ENCODE data around the gene SCN1A. TPM values are rescaled to one million over a fixed set of nuclear protein-coding genes. Genes with fewer than 3 reads are reported as not detected.

Gene SCN1A
- total RNA-seq, 2 donors from 2014 or later = 0.05 TPM; not detected in 1

GRCh38 chr2:166082736-166083135, 45.1 kb downstream of the SCN1A start:
- no peaks in the 10 kb centered on the region for H3K9me3 ChIP-seq

DNA sequence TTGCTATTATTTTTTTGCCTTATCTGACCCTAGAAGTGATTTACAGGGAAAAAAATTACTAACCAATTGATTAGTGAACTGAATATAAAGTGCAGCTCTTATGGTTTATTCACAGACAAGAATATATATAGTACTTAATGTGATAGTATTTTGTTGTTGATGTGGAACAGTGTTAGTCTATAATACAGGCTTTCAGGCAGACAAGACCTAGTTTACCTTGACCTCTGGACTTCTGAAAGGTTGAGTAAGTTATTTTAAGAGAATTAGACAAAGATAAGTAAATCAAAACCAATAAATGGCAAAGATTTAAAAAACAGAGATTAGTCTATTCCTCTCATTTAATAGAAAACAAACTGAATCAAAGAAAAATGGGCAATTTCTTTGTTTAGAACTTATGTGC, 46.0 kb downstream of the SCN1A start:
- intact Hi-C loops (cut with DNase I) = no loop called here
- no peak overlapping the region for H3K4me3 ChIP-seq
- H3K4me1 ChIP-seq = no peaks in the 10 kb centered on the region
- no peak overlapping the region for H3K27ac ChIP-seq
- no peak for DNase-seq
- H3K9me3 ChIP-seq = no peaks in the 10 kb centered on the region
- no peaks in the 10 kb centered on the region for H3K36me3 ChIP-seq
- H3K9ac ChIP-seq (ENCODE audit: low read depth in 2 of 2, low read length in 2 of 2) = no peak overlapping the region
- no peaks in the 10 kb centered on the region for H3K27me3 ChIP-seq
- TF ChIP-seq, protein P1, sequence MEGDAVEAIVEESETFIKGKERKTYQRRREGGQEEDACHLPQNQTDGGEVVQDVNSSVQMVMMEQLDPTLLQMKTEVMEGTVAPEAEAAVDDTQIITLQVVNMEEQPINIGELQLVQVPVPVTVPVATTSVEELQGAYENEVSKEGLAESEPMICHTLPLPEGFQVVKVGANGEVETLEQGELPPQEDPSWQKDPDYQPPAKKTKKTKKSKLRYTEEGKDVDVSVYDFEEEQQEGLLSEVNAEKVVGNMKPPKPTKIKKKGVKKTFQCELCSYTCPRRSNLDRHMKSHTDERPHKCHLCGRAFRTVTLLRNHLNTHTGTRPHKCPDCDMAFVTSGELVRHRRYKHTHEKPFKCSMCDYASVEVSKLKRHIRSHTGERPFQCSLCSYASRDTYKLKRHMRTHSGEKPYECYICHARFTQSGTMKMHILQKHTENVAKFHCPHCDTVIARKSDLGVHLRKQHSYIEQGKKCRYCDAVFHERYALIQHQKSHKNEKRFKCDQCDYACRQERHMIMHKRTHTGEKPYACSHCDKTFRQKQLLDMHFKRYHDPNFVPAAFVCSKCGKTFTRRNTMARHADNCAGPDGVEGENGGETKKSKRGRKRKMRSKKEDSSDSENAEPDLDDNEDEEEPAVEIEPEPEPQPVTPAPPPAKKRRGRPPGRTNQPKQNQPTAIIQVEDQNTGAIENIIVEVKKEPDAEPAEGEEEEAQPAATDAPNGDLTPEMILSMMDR (IDR thresholded peaks at IDR 0.05) = no peak

More at GRCh38 chr2:166082736-166083135, 45.1 kb downstream of the SCN1A start:
- TF ChIP-seq, protein P1 (IDR thresholded peaks at IDR 0.05) = no peak
- Histone ChIP-seq H3K27ac (no peak overlapping the region), H3K27me3 (no peaks in the 10 kb centered on the region), H3K4me1 (no peaks in the 10 kb centered on the region), H3K9ac (ENCODE audit: low read depth in 2 of 2, low read length in 2 of 2) (no peak overlapping the region), H3K36me3 (no peaks in the 10 kb centered on the region), H3K4me3 (no peak overlapping the region)
- no peak for DNase-seq
- intact Hi-C loops (cut with DNase I) = no loop called here

DNA sequence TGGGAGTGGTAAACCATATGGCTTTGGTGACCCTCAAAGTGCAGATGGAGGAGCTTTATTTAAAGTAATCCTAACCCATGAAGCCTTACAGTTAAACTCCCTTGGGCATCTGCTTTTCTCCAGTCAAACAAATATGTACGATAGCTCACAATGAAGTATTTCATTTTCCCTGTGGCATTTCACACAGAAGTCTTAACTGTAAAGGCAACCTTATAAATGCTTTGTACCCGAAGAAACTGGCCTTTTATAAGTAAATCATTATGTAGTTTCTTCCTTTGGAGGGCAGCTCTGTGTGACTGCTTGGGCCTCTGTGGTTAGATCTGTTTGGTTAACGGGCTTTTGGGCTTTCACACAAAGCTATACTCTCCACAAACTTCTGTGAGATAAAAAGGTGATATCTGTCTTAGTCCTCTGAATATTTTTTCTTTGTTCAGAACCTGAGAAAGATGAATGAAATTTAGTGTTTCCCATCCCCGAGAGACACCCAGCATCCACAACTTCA, 46.6 kb downstream of the SCN1A start:
- H3K27me3 ChIP-seq = no peaks in the 10 kb centered on the region
- no peak overlapping the region for H3K9ac ChIP-seq (ENCODE audit: low read depth in 2 of 2, low read length in 2 of 2)
- no peaks in the 10 kb centered on the region for H3K9me3 ChIP-seq
- DNase-seq = no peak
- no peaks in the 10 kb centered on the region for H3K4me1 ChIP-seq
- intact Hi-C loops (cut with DNase I) = no loop called here
- no peak overlapping the region for H3K27ac ChIP-seq
- TF ChIP-seq, protein P1 (IDR thresholded peaks at IDR 0.05) = no peak
- no peaks in the 10 kb centered on the region for H3K36me3 ChIP-seq
- H3K4me3 ChIP-seq = no peak overlapping the region

DNA sequence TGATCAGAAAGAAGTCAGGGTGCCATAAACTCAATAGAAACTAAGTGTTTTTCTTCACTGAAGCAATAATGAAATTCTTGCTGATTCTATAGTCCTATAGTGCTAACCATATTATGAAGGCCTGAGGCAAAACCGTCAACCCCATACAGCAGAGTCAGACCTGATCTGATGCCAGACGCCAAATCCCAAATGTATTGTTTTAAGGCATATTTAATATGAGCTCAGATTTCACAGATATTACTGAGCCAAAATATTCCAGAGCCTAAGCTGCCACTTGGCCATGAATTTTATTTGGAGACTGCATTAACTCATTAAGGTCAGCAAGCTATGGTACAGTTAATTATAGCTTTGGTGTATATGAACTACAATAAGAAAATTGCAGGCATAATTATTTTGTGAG, 53.4 kb downstream of the SCN1A start:
- intact Hi-C loops (cut with DNase I) = no loop called here
- no peak for DNase-seq
- Histone ChIP-seq H3K27ac (no peak overlapping the region), H3K4me1 (no peaks in the 10 kb centered on the region), H3K9ac (ENCODE audit: low read depth in 2 of 2, low read length in 2 of 2) (no peak overlapping the region), H3K9me3 (no peaks in the 10 kb centered on the region), H3K4me3 (no peak overlapping the region), H3K27me3 (no peaks in the 10 kb centered on the region), H3K36me3 (no peaks in the 10 kb centered on the region)
- TF ChIP-seq, protein P1 (IDR thresholded peaks at IDR 0.05) = no peak

DNA sequence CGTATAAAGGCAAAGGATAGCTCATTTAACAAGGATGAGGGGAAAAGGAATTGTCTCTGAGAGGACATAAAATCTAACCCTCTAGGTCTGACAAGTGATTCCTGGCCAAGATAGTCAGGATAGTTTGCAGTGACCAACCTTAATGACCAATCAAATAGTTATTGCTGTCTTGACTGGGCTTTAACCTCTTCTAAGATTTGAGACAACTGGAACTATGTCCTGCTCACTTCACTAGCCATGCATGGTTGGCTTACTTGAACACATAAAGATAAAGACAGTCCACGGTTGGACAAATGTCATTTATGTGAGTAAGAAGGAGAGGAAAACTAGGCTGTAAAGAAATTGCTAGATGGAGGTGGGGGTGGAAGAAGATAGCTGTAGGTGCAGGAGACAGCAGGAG, 53.8 kb downstream of the SCN1A start:
- Histone ChIP-seq H3K9me3 (no peaks in the 10 kb centered on the region), H3K4me3 (no peak overlapping the region), H3K9ac (ENCODE audit: low read depth in 2 of 2, low read length in 2 of 2) (no peak overlapping the region), H3K4me1 (no peaks in the 10 kb centered on the region), H3K27ac (no peak overlapping the region), H3K36me3 (no peaks in the 10 kb centered on the region), H3K27me3 (no peaks in the 10 kb centered on the region)
- intact Hi-C loops (cut with DNase I) = no loop called here
- DNase-seq = no peak
- TF ChIP-seq, protein P1 (IDR thresholded peaks at IDR 0.05) = no peak

Measured in colonic mucosa (tissue), 4 donors.